Tibial artery (tissue), 4 donors: Measurements from ENCODE around the gene SPDYC.

Experiments used
- DNase-seq, 2 donors: peaks; one replicate each; pipeline ENCODE4 v3.0.0-alpha.2; 2019
- H3K27ac ChIP-seq, 2 donors: fragments of 200-600 bp; sonication (generic) in 1 of 2; 1 replicate in 1 of 2; 2 replicates in 1 of 2; pipeline ENCODE4 v1.5.1; 2018 to 2019; ENCODE audit warnings: mild to moderate bottlenecking in 1 of 2
- H3K27me3 ChIP-seq, 2 donors: fragments of 200-600 bp; sonication (generic) in 1 of 2; one replicate each; pipeline versions ENCODE4 v1.5.1 to v1.6.0; 2016 to 2019
- H3K36me3 ChIP-seq, 3 donors: fragments of 200-600 bp; sonication (generic) in 2 of 3; one replicate each; pipeline ENCODE4 v1.5.1; 2016 to 2019; ENCODE audit warnings: mild to moderate bottlenecking in 2 of 3
- H3K4me1 ChIP-seq, 4 donors: fragments of 200-600 bp; sonication (generic) in 2 of 4; 1 replicate in 3 of 4; 2 replicates in 1 of 4; pipeline ENCODE4 v1.5.1; 2016 to 2019
- H3K4me3 ChIP-seq, 2 donors: fragments of 200-600 bp; sonication (generic) in 1 of 2; 1 replicate in 1 of 2; 2 replicates in 1 of 2; pipeline ENCODE4 v1.5.1; 2018 to 2019; ENCODE audit warnings: mild to moderate bottlenecking in 2 of 2
- H3K9me3 ChIP-seq, 3 donors: fragments of 200-600 bp; sonication (generic) in 1 of 3; one replicate each; pipeline ENCODE4 v1.5.1; 2016 to 2019
- CTCF ChIP-seq, 2 experiments: fragments of 200-600 bp in 1 of 2; fragments of 450-650 bp in 1 of 2; IDR thresholded peaks; one replicate each; pipeline ENCODE4 v1.5.1; 2017 to 2019; ENCODE audit warnings: antibody characterized with exemption in 2 of 2, mild to moderate bottlenecking in 1 of 2, moderate library complexity in 1 of 2
- intact Hi-C: fragments of 100-400 bp; cut with DNase I; formaldehyde crosslinking; loops from one replicate; pipeline ENCODE4 v1.15.0; 2023; ENCODE audit warnings: low total_unique reads

The SPDYC gene

GRCh38 chr11:65125197-65126056, 44.6 kb upstream of the SPDYC start:
- Histone ChIP-seq H3K27me3 (no peaks in the 10 kb centered on the region), H3K4me1 (peaks cover 9 to 20% (median 18%) of the 10 kb centered on the region in 4 donors), H3K36me3 (peaks cover 63 to 76% (median 65%) of the 10 kb centered on the region in 3 donors), H3K27ac (no peak overlapping the region), H3K9me3 (no peaks in the 10 kb centered on the region), H3K4me3 (no peak overlapping the region)
- peak in 1 of 2 donors; percentile 62 for DNase-seq
- intact Hi-C loops, result no loop called here
- no peak for TF ChIP-seq CTCF (IDR thresholded peaks at IDR 0.05)

- Histone ChIP-seq H3K9me3 (no peaks in the 10 kb centered on the region), H3K4me3 (no peak overlapping the region), H3K36me3 (peaks cover 70 to 81% (median 70%) of the 10 kb centered on the region in 3 donors), H3K4me1 (peaks cover 0 to 11% (median 7%) of the 10 kb centered on the region in 4 donors), H3K27me3 (no peaks in the 10 kb centered on the region), H3K27ac (no peak overlapping the region)
- no peak for TF ChIP-seq CTCF (IDR thresholded peaks at IDR 0.05)
- peak in 1 of 2 donors; percentile 28 for DNase-seq
- intact Hi-C loops, result no loop called here
Measured at GRCh38 chr11:65126624-65127274, 43.3 kb upstream of the SPDYC start.

GRCh38 chr11:65127473-65128181, 42.4 kb upstream of the SPDYC start:
- Histone ChIP-seq H3K9me3 (no peaks in the 10 kb centered on the region), H3K27ac (no peak overlapping the region), H3K4me3 (no peak overlapping the region), H3K36me3 (peaks cover 70 to 89% (median 79%) of the 10 kb centered on the region in 3 donors), H3K27me3 (no peaks in the 10 kb centered on the region), H3K4me1 (peaks cover 0 to 13% (median 13%) of the 10 kb centered on the region in 4 donors)
- intact Hi-C loops, result no loop called here
- no peak for TF ChIP-seq CTCF (IDR thresholded peaks at IDR 0.05)
- DNase-seq, result peak in 1 of 2 donors; percentile 44

GRCh38 chr11:65128182-65129145, 41.6 kb upstream of the SPDYC start:
- intact Hi-C loops, result no loop called here
- TF ChIP-seq CTCF (IDR thresholded peaks at IDR 0.05), result no peak
- Histone ChIP-seq H3K36me3 (peaks cover 70 to 96% (median 82%) of the 10 kb centered on the region in 3 donors), H3K4me1 (peaks cover 5 to 15% (median 13%) of the 10 kb centered on the region in 4 donors), H3K27ac (no peak overlapping the region), H3K27me3 (no peaks in the 10 kb centered on the region), H3K9me3 (no peaks in the 10 kb centered on the region), H3K4me3 (no peak overlapping the region)
- peak in 1 of 2 donors; percentile 31 for DNase-seq
